Activated effector memory CD4-positive, alpha-beta T cell treated with anti-CD3 and anti-CD28 coated beads, Interleukin-2, amount 50 U/mL, for 16 hours (primary cell): ENCODE data around the gene OPA1.

ENCODE experiments used
- DNase-seq: peaks from one replicate; pipeline ENCODE4 v3.0.0-alpha.2; 2020

The OPA1 gene

GRCh38 chr3:193711964-193712598 is 119.1 kb downstream of the OPA1 start:
- no peak for DNase-seq

GRCh38 chr3:193712938-193713337 is 119.9 kb downstream of the OPA1 start:
- no peak for DNase-seq

GRCh38 chr3:193714523-193715137 is 121.6 kb downstream of the OPA1 start:
- no peak for DNase-seq

- no peak for DNase-seq
Measured at GRCh38 chr3:193716150-193716549, 123.1 kb downstream of the OPA1 start.

- DNase-seq = no peak
Measured at GRCh38 chr3:193719735-193720134, 126.7 kb downstream of the OPA1 start.

GRCh38 chr3:193720169-193720568 is 127.2 kb downstream of the OPA1 start:
- no peak for DNase-seq

- DNase-seq = no peak
Measured at GRCh38 chr3:193722566-193722965, 129.6 kb downstream of the OPA1 start.

GRCh38 chr3:193727089-193727488 is 134.1 kb downstream of the OPA1 start:
- no peak for DNase-seq

- no peak for DNase-seq
Measured at GRCh38 chr3:193728429-193729087, 135.6 kb downstream of the OPA1 start.

- no peak for DNase-seq
Measured at GRCh38 chr3:193729088-193729465, 136.1 kb downstream of the OPA1 start.

GRCh38 chr3:193729601-193730000 is 136.6 kb downstream of the OPA1 start:
- no peak for DNase-seq

GRCh38 chr3:193730511-193730910 is 137.5 kb downstream of the OPA1 start:
- DNase-seq = no peak

- DNase-seq = no peak
Measured at GRCh38 chr3:193730976-193731375, 138.0 kb downstream of the OPA1 start.

- no peak for DNase-seq
Measured at GRCh38 chr3:193731656-193732055, 138.6 kb downstream of the OPA1 start.

- no peak for DNase-seq
Measured at GRCh38 chr3:193732391-193732790, 139.4 kb downstream of the OPA1 start.

GRCh38 chr3:193732827-193733226 is 139.8 kb downstream of the OPA1 start:
- DNase-seq = no peak

- no peak for DNase-seq
Measured at GRCh38 chr3:193734737-193735366, 141.8 kb downstream of the OPA1 start.

- no peak for DNase-seq
Measured at GRCh38 chr3:193735850-193736249, 142.8 kb downstream of the OPA1 start.

GRCh38 chr3:193736616-193737015 is 143.6 kb downstream of the OPA1 start:
- DNase-seq = no peak

GRCh38 chr3:193737191-193737751 is 144.3 kb downstream of the OPA1 start:
- DNase-seq = no peak

GRCh38 chr3:193742628-193743027 is 149.6 kb downstream of the OPA1 start:
- DNase-seq = no peak

GRCh38 chr3:193743702-193744047 is 150.7 kb downstream of the OPA1 start:
- no peak for DNase-seq

GRCh38 chr3:193744048-193744821 is 151.2 kb downstream of the OPA1 start:
- DNase-seq = no peak
